Limb (tissue), 2 donors: Measurements from ENCODE around the gene NLE1.
A peak's percentile ranks its signal among the peaks of the same experiment; 100 is the strongest.
"Not testable (repeated sequence)": the region's sequence is repeated elsewhere in the genome, so short reads cannot be mapped to it uniquely, and the experiment has no call there.

Source experiments
- DNase-seq, 2 donors: peaks; one replicate each; pipeline ENCODE4 v3.0.0-alpha.2; 2016; ENCODE audit errors: extremely low spot score in 2 of 2

The NLE1 gene

DNA sequence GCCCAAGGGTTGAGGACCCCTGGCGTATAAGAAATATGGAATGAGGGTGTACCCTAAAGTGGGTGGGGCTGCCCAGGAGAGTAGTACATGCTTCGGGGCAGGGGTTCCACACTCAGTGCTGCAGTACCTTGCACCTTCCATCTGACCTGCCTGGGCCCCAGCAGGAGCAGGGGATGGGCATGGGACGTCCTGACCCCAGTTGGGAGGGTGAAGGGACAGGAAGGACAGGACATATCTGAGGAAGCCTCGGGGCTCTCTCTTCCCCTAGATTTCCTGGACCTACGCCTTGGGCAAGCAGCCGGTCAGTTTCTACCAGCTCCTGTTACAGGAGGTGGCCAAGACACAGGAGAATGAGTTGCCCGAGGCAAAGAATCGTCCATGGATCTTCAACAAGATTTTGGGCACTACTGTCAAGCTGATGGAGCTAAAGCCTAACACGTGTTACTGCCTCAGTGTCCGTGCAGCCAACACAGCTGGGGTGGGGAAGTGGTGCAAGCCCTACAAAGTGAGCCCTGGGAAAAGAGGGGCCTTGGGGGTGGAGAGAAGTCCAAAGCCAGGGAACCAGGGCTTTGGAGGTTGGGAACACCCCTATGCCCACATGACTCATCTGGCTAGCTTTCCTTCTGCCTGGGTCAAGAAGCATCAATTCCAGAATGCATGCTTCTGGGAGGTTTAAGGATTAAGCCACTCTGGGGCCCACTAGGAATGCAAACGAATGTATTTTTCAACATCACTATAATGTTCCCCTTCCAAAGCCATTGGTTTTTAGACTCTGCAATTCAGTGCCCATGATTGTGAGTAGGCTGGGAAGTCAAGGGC, 12.7 kb downstream of the NLE1 start:
- no peak for DNase-seq

DNA sequence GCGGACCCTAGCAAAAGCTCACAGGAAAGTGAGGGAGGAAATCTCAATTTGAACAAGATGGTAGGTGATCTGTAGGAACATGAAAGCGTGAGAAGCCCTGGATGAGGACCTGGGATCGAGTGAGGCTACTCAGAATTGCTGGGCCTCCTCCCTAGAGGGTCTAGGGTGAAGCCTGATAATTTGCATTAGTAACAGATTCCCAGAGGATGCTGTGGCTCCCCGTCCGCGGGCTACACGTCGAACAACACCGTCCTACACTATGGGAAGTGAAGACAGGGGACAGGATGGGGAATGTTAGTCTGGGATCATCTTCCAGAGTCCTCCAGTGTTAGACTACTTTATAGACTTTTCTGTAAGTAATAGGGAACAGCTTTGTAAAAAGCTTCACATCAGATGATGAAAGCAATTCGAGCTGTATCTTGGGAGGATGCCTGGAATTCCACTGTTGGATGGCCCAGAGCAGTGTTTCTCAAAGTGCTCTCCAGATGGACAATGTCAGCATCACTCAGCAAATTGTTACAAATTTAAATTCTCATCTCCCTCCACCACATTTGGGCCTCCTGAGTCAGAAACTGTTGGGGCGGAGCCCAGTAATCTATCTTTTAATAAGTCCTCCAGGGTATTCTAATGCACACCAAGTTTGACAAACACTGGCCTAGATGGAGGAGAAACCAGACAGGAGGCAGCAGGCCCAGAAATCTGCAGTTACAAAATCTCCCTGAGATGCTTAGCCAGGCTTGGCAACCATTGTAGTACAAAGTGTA, 14.2 kb downstream of the NLE1 start:
- DNase-seq, result peak in 1 of 2 donors; percentile 36

DNA sequence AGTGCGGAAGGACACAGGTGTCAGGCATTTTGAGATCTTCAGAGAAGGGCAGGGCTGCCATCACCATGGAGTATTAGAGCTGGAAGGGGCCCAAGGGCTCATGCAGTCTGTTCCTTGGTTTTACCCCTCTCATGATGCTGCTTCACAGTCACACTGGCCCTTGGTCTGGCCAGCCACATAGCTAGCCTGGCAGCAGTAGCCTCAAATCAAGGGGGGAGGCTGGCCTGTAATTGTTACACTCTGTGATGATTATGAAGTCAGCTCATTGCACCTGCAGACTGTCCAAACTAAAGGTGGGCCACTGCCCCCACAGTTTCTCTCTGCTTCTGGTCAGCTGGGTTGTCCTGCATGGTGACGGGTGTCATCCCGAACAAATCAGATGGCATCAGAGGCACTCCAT, 20.8 kb downstream of the NLE1 start, which contains the start of gene FNDC8:
Gene FNDC8, plus strand, starts transcription at position 301 of the 400 bp plus-strand sequence. Its CDS starts 79 bp downstream, at position 380.
- DNase-seq, result no peak

DNA sequence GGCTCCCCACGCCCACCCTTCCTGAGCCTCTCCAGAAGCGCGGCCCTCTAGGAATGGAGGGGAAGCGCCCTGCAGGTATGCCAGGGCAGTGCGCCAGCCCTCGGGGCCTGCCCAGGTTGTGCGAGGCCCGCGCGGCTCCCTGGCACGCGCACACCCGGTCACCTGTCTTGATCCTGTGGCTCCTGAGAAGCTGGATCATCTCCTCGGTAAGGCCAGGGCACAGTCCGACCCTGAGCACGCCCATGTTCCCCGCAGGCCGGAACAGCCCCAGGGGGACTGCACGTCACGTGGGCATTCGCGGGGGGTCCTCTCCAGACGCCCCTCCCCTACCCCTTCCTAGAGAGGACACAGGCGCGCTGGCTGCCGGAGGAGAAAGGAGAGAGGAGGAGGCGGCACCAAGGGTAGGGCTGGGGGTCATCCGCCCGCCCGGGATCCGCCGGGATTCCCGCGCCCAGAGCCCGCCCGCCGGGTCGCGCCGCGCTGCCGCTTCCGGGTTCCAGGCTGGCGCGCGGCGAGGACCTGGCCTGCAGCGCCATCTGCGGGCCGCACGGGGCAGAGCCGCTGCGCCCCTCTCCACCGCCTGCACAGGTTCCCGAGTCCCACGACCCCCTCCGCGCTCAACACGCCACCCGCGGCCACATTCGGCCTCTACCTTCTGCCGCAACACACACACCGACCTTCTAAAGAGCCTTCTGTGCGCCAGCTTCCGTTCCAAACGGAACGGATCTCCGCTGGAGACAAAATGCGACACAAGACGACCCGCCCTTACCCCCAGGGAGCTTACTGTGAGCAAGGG, 22.5 kb downstream of the NLE1 start, which contains the start of gene RAD51D:
Gene RAD51D, minus strand, starts transcription at position 491 of the 796 bp plus-strand sequence. Its CDS starts 247 bp downstream, at position 244.
- DNase-seq, result peak; percentile 52 to 90

DNA sequence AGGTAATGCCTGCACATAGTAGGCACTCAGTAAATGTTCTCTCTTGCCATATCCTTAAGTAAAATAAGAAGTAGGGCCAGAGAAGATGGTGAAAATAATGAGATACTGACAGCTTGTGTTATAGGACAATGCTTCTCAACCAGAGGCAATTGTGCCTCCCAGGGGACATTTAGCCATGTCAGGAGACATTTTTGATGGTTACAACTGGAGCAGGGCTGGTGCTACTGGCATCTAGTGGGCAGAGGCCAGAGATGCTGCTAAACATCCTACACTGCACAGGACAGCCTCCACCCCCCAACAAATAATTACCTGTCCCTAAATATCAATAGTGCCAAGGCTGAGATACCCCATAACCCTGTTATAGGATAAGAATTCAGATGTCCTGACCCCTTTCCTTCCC, 24.1 kb downstream of the NLE1 start:
- no peak for DNase-seq

DNA sequence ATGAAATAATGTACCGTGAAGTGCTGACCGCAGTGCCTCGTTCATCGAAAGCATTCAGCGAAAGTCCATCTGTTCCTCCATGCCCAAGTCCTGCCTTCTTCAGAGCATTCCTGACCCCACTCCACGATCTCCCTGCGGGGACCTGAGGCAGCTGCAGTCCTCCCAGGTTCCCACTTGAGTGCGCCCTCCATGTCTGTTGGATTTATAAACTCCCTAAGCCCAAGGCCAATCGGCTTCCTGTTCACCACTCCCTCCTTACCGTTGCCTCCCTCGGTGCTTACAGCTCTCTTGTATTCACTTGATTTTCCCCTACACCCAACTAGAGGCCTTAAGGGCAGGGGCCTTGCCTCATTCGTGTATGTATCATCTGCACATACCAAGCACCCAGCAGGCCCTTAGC, 25.3 kb downstream of the NLE1 start:
- no peak for DNase-seq

DNA sequence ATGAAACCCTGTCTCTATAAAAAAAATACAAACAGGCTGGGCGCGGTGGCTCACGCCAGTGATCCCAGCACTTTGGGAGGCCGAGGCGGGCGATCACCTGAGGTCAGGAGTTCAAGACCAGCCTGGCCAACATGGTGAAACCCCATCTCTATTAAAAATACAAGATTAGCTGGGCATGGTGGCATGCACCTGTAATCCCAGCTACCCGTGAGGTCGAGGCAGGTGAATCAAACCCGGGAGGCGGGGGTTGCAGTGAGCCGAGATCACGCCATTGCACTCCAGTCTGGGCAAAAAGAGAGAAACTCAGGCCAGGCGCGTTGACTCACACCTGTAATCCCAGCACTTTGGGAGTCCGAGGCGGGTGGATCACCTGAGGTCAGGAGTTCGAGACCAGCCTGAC, 31.3 kb downstream of the NLE1 start:
- DNase-seq, result not testable (repeated sequence)

DNA sequence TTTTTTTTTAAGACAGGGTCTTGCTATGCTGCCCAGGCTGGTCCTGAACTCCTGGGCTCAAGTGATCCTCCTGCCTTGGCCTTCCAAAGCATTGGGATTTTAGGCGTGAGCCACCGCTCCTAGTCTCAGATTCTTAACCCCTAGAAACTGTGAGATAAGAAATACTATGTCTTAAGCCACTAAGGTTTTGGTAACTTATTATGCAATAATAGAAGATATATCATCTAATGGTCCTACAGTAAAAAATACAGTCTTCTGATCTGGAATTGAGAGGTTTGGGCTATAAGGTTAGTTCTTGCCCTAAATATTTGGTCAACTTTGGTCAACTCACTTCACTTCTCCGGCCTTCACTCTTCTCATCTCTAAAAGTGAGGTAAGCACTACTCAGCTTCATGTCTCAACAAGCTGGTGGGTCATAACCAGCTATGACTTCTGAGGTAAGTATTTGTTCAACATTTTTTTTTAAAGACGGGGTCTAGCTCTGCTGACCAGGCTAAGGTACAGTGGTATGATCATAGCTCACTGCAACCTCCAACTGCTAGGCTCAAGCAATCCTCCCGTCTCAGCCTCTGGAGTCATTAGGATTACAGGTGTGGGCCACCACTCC, 37.2 kb downstream of the NLE1 start:
- no peak for DNase-seq

DNA sequence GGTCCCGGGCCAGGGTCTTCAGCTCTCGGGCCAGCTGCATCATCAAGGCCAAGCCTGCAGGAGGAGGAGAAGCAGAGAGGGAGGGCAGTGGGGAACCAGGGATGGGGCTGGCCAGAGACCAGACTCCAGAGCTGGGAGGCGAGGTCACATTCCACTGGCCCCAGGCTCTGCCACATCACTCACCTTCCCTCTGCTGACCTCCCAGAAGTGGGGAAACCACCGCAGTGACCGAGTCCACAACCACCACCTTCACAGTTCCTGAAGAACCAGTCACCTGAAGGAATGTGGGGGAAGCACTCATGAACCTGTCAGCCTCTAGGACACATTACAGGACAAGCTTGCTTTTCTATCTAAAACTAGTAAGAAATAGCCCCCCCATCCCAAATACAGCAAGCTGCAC, 38.8 kb downstream of the NLE1 start:
- no peak for DNase-seq

DNA sequence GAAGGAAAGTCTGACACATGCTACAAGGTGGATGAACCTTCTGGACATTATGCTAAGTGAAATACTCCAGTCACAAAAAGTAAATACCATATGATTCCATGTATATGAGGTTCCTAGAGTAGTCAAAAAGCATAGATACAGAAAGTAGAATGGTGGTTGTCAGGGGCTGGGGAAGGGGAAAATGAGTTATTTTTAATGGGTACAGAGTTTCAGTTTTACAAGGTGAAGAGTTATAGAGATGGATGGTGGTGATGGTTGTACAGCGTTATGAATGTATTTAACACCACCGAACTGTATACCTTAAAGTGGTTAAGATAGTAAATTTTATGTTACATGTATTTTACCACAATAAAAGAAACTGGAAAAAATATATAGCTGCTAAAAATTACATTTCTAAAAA, 40.4 kb downstream of the NLE1 start:
- DNase-seq, result no peak

DNA sequence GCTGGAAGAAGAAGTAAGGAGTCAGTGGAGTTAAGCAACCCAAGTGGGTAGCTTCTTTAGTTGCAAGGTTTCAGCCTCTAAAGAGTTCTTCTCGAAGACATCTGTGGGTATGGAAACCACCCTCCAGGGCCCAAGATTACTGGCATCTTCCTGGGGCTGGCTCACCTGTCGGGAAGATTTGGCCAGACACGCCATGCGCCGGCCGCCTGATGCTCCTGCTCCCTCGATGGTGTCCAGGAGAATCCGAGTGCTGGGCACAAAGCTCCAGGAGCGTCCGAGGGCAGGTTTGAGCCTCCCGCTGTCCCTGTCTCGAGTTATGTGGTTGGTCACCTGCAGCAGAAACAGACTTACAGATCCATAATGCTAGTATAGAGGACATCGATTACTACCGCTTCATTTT, 41.1 kb downstream of the NLE1 start:
- no peak for DNase-seq

DNA sequence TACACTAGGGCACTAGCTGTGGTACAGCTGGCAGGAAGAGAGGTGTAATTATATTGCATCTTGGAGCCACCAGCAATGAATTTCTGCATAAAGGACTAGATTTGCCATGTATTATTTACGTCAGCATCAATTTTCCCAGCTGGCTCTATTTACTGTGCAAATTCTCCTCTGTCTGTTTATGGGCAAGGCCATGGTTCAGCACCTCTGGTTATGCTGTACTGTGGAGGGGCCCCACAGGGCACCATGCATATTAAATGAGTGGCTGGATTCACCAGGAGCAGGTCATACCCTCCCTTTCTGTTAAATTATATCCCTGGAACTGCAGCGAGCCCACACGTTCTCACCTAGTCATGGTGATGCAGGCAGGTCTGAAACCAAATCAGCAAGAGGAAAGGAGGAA, 42.2 kb downstream of the NLE1 start:
- no peak for DNase-seq

DNA sequence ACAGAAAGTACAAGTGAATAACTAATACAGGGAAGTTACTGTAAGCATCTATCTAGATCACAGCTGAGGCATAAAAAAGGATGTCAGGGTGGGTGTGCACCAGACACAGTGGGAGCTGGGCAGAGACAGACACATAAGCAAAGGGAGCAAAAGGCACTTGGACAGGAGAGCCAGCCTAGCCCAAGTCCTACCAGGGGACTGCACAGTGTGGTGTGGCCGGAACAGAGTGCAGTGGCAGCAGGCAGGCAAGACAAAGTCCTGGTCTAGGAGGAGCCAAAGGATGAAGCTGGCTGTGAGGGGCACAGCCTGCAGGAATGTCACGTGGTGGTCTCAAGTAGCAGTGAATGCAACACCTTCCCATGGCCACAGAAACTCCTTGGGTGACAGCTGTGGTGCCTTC, 44.3 kb downstream of the NLE1 start:
- no peak for DNase-seq

DNA sequence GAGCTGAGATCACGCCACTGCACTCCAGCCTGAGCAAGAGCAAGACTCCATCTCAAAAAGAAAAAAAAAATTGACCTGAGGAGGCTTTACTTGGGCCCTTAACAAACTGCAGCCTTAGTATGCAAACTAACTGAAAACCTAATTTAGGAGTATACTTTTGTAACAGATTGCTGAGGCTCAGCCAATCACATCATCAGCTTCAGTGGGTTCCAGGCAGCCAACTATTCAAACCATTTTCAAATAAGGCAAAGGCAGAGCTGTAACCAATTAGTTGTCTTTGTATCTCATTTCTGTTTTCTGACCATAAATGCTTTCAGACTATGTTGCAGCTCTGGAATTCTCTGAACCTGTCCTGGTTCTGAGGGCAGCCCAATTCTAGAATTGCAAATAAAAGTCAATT, 46.4 kb downstream of the NLE1 start:
- no peak for DNase-seq

DNA sequence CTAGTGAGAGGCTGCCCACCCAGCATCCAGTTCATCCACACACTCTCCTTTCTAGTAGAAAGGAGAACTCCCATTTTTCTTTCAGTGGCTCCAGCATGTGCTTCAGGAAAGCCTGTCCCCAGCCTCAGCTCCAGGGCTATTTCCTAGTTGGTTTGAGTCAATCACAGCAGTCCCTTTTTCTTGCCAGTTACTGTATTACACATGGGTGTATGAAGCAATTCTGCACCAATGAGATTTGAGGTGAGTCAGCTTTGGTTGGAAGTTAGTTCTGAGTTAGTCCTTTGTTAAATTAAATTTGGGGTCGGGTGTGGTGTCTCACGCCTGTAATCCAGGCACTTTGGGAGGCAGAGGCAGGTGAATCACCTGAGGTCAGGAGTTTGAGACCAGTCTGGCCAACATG, 47.2 kb downstream of the NLE1 start:
- no peak for DNase-seq

DNA sequence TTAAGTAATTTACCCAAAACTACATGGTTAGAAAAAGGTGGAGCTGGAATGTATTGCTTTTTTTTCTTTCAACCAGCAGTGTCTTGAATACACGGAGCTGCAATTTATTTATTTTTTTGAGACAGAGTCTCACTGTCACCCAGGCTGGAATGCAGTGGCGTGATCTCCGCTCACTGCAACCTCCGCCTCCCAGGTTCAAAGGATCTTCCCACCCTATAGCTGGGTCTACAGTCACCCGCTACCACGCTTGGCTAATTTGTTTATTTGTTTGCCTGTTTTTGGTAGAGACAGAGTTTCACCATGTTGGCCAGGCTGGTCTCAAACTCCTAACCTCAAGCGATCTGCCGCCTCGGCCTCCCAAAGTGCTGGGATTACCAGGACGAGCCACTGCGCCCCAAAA, 51.4 kb downstream of the NLE1 start:
- DNase-seq, result not testable (repeated sequence)

DNA sequence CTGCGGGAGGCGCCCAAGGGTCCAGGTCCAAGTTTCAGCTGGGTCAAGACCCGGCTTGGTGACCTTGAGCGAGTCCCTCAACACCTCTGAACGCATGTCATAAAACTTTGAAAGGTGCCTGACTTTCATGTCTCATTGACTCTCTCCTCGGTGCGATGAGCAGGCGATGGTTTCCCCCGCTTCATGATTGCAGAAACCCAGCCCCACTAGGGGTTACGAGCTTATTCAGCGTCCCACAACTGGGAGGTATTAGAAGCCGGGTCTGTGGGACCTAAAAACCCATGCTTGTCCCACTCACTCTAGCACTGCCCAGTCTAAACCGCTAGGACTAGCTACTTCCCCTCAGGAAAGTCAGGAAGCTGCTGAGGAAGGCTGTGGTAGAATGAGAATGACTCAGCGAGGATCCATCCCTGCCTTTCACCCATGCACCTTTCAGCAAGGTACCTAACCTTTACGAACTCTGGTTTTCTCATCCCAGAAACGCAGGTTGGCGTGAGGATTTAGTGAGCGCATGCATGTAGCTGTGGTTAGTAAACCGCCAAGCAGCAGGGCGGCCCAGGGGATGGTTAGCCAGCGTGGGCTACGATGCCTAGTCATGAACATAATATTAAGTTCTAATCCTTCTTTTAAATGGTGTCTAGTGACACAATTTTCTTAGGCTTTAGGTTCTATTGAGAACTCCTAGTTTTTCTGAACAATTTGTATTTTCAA, 52.4 kb downstream of the NLE1 start:
- no peak for DNase-seq

DNA sequence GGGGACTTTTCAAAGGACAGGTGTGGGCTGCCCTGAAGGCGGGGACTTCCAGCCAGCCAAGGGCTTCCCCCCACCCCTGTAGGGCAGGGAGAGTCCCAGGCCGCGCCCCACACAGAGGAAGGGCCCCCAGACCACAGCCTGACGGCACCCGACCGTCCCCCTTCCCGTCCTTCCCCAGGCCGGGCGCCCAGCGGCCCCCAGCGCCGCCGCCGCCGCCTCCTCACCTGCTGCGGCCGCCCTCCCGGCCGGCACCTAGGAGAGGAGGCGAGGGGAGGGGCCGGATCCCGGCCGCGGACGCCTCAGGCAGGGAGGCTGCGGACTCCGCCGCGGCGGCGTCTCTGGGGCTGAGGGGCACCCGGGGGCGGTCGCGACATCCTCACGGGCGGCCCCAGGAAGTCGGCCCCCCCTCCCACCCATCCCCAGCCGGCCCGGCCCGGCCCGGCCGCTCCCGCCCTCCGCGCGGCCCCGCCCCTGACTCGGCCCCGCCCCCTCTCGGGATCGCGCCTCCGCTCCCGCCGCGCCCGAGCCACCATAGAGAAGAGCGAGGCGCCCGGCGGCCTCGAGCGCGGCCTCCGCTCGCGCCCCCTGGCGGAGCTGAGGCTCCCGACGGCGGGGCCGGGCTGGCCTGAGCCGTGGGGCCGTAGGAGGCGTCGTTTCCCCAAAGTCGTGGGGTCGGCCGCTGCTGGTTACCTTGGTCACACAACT, 53.1 kb downstream of the NLE1 start:
- peak; percentile 78 to 94 for DNase-seq

DNA sequence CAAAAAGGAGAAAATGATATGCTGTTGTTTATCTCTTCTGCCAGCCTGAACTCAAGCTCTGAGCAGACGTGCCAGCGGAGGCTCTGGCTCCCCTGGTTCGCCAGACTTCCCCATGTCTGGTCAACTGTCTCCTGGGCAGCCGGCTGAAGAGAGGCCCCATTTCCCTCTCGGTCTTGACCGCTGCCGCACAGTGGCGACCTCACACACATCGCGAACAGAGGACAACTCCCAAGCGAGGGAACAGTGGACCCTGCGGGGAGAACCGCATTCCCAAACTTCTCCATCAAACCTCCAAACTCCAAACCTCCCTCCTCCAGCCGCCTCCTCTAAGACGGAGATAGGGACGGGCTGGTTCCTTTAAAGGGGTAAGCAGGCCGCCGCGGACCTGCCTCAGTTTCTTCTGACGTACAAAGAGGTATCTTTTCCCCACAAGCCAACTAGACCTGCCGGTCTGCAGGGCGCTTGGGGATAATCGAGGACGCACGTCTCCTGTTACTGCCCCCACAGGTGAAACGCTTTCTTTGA, 53.7 kb downstream of the NLE1 start:
- peak; percentile 30 to 57 for DNase-seq
